CD4-positive, alpha-beta T cell treated with Interleukin-15 for 4 hours (primary cell): ENCODE results near the gene PLEKHA8.
A peak's percentile ranks its signal among the peaks of the same experiment; 100 is the strongest.

ENCODE experiments used
- DNase-seq: peaks from one replicate; pipeline ENCODE4 v3.0.0-alpha.2; 2020; ENCODE audit warnings: low spot score

PLEKHA8 gene

DNA sequence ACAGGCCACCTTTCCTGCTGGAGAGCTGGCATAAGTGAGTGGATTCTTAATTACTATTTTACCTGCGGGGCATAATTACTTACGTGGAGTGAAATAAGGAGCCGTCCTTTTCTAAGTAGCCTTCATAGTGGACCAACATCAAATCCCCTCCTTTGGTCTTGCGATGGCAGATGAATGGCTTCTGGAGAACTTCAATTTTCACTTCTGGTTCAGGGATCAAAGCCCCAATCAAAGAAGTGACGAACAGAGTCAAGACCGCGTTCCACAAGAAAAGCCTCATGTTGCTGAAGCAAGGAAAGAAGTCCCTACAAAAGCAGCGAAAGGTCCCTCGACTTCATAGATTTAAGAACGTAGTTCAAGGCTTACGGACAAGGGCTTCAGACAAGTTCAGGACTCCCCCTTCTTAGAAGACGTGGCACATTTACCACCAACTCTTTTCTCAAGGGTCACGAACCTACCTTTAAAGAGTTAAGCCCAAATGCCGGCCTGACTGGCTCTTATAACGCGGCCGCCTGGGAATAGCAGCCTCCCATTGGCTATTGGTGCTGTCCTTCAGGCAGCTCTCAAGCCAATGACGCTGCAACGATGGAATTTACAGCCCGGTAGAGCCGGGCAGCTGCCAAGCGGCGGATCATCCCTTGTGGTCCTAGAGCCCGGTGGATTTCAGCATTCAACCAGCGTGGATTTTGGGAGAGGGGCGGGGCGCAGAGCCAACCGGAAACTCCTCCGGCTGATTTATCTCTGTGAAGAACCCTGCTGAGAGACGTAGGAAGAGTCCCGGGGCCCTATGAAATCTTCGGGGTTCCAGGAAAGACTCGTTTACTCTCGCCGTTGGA, 1.8 kb upstream of the PLEKHA8 start, which contains the start of gene FKBP14:
Gene FKBP14 (minus strand): TSS at position 474 of the 836 bp plus-strand sequence. CDS start 194 bp downstream, at position 280.
- peak; percentile 96 for DNase-seq

DNA sequence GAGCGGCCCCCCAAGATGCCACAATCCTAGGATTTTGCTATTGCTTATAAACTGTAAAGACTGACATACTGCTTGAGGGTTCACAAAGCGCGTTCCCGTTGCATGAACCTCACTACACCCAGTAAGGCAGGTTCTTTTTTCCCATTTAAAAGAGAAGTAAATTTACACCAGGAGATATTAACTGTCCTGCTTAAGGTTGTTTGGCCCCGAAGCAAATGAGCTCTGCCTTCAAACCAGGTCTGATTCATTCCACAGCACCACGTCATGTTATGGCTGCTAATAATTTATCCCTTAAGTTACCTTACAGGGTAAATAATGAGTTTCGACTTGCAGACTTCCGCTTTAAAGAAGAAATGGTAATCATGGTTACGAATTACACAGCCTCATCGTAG, 1.2 kb upstream of the PLEKHA8 start:
- peak; percentile 60 for DNase-seq

DNA sequence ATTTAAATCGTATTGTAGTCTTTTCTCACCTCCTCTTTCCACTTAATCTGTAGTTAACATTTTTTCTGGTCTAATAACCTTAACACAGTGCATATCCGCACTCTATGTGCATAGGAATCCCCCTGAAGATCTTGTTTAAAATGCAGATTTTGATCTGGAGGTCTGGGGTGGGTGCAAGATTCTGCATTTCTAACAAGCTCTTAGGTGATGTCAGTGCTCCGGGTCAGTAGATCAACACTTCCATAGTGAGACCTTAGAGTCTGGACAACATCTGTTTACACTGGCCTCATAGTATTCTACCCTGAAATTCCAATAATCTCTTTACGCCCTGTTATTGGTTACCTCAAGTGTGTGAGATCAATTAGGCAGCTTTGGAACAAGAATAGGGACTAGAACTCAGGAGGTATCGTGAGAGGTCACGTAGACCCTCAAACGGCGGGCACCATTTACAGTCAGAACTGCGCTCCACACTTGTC, 434 bp upstream of the PLEKHA8 start:
- DNase-seq = no peak

DNA sequence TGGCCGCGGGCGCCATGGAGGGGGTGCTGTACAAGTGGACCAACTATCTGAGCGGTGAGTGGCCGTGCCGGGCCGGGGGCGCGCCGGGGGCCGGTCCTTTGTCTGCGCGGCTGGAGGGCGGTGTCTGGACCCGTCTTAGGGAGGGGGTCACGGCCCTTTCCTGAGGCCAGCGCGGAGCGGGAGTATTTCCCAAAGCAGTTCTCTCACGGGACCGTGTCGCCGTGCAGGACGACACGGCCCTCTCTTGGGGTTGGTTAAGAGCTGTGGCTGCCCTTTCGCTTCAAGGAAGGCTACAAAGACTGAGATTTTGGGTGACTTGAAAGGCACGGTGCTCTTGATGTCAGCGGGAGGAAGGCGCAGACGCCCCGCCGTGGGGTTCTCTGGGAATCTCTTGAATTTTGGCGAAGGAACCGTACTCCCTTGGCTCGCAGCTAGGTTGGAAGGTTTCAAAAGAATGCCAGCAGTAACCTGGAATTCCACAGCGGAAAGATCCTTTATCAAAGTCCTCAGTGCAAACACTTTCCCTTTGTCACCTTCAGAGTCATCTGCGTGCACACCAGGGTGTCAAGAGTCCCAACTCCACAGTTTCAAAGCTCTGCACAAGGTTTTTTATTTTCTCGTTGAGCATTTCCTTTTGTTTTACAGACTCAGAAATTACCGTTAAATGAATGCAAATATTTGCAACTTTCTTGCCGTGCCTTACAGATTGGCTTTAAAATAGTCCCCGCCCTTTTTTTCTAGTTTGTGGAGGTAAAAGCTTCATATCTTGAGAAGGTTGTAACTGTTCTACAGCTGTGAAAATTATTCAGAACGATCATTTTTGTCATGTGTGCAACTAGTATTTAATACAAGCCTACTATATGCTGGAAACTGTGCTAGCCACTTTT, 780 bp downstream of the PLEKHA8 start:
- DNase-seq = peak; percentile 30

DNA sequence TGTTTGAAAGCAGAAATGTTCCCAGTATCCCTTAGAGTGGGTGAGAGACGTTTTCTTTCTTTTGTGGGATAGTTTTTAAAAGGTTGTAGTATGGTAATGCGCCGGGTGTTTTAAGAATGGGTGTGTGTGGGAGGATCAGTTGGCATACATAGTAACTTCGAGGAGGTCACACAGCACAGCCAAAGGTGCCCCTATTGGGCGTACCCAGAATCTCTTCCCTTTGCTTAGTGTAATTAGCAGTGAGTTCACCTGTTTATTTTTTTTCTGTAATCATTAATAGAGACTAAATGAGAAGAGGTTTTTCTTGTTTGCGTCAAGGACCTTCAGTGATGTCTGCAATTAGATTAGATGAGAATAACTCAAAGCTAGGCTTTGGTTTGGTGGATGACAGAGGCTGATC, 1.5 kb downstream of the PLEKHA8 start:
- DNase-seq = no peak

DNA sequence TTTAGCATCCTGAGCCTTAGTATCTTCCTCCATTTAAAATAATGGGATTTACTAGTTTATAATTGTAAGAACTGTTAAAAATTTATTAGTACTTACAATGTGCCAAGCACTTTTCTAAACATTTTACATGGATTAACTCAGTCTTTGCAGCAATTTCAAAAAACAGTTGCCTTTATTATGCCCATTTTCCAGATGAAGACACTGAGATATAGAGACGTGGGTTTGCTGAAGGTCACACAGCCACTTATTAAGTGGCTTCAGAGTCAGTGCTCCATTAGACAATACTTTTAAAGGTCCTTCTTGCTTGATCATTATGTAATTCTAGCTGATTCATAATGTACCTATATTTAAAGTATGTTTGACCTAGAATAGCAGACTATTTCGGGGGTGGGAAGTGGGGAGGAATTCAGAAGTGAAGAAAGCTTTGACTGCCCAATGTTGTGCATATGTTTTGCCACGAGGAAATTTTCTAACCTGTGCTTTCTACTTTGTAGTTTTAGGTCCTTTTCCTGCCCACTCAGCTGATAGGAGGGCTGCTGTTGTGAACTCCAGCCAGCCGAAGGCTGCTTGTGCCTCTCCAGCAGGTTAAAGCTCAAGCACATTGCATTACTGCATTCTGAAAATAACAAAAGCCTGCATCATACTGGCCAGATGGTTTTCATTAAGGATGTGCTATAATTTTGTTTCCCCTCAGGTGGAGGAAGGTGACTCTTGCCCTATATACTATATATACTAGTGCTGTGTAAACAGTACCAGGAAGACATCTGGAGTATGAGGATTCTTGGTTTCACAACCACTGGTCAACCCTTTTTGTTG, 4.3 kb downstream of the PLEKHA8 start:
- DNase-seq = no peak

DNA sequence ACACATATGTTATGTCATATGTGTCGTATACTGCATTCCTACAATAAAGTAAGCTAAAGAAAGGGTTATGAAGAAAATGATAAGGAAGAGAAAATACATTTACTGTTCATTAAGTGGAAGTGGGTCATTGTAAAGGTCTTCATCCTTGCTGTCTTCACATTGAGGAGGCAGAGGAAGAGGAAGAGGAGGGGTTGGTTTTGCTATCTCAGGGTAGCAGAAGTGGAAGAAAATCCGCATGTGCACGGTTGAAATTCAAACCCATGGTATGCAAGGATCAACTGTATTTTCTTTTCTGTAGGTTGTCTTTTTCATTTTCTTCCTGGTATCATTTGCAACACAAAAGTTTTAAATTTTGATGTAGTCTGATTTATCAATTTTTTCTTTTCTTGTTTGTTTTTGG, 6.3 kb downstream of the PLEKHA8 start:
- no peak for DNase-seq

DNA sequence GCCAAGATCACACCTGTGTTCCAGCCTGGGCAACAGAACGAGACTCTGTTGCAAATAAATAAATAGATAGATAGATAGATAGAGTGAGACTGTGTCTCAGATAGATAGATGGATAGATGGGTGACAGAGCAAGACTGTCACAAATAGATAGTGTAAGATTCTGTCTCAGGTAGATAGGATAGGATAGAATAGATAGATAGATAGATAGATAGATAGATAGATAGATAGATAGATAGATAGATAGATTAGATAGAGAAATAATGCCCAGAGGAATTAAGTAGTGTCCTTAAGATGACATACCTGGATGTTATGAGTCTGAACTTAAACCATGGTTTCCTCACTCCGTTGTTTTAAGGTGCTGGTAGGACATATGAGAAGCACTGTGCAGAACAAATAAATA, 8.0 kb downstream of the PLEKHA8 start:
- no peak for DNase-seq

DNA sequence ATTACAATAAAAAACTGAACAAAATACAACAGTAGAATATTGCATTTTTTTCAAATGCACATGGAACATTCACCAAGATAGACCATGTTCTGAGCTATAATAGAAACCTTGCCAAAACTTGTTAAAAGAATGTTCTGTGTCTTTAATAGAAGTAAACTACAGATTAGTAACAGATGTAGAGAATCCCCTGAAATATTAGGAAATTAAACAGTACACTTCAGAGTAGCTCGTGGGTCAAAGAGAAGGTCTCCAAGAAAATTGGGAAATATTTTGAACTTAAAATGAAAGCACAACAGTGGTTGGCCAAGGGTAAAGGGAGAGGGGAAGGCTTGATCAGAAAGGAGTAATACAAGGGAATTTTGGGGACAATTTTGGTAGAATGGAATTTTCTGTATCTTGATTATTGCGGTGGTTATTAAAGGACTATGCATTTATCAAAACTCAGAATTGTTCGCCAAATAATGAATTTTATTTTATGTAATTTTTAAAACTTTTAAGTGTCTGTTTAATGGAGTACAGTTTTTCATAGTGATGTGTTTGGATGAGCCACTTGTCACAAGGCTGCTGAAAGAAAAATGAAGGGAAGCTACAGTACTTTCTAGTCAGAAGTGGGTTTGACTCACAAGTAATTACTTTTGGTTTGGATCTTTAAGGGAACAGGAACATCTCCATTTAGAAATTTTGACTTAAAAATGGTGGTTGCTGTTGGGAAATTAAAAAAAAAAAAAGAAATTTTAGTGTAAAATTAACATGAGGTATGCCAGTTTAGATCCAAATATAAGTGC, 10.2 kb downstream of the PLEKHA8 start:
- no peak for DNase-seq

DNA sequence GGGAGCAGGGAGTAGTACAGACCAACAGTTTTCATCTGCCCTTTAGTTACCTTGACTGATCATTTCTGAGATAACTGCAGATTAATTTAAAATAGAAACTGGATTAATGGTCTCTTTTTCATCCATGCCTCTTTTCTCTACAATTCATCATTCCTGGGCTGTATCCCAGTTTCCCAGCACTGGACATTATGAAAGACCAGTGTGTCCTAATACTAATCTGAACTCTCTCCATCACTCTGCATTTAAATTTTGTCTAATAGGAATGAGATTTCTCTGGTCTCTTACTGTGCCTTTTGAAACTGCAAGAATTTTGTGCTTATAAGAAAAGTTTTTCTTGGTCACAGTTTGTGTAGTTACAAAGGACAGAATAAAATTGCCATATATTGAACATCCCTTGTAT, 12.7 kb downstream of the PLEKHA8 start:
- DNase-seq = no peak

DNA sequence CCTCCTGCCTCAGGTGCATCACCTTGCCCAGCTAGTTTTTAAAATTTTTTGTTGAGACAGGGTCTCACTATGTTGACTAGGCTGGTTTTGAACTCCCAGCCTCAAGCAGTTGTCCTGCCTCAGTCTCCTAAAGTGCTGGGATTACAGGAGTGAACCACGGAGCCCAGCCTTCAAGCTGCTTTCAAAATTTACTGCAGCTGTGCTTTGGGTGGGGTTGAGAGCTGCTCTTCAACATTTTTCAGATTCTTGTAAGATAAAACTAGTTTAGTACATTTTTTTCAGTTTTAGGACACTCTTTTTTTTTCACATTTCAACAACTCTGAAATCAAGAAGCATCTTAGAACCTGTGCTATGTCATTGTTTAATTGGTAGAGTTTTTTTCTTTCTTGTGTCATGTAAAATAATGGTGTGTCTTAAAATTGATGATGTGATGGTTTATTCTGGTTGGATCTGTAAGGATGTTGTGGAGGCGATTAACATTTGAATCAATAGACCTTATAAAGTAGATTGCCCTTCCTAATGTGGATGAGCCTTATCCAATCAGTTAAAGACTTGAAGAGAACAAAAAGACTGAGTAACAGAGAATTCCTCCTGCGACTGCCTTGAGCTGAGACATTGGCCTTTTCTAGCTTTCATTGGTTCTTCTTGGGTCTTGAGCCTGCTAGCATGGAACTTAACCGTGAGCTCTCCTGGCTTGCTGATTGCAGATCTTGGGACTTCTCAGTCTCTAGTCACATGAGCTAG, 13.5 kb downstream of the PLEKHA8 start:
- no peak for DNase-seq

DNA sequence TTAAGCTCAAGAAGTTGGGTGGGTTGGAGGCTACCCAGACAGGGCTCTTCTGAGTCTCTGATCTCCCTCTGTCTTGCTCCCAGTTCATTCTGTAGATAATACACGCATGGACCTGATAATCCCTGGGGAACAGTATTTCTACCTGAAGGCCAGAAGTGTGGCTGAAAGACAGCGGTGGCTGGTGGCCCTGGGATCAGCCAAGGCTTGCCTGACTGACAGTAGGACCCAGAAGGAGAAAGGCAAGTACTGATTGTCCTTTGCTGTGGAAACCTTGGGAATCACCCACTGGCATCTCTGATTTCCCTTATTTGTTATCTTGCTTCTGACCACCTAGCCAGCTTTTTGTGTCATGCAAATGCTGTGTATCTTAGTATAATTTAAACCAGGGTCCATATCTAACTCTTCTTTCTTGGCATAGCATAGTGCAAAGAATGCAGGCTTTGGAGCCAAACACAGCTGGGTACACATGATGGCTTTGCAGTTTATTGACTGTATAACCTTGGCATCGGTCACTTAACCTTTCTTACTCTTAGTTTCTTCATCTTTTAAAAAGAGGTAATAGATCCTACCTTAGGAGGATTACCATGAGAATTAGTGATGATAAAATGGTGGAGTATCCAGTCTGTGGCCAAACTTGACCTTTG, 18.0 kb downstream of the PLEKHA8 start:
- DNase-seq = no peak

DNA sequence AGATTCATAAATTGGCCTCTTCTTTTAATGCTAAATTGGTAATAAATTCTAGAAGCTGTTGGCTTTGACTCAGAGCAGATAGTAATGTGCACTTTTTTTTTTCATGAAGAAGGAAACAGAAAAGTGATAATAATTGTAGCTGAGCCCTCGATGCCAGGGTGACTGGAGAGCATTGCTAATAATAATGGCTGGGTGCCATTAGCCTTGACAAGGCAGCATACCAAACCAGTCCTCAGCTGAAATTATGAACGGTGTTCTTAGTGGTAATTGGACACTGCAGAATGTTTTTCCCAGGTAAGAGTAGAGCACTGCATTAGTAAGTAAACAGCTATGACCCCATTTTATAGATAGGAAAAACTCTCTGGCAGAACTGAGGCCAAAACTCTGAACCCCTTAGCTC, 18.9 kb downstream of the PLEKHA8 start:
- no peak for DNase-seq

DNA sequence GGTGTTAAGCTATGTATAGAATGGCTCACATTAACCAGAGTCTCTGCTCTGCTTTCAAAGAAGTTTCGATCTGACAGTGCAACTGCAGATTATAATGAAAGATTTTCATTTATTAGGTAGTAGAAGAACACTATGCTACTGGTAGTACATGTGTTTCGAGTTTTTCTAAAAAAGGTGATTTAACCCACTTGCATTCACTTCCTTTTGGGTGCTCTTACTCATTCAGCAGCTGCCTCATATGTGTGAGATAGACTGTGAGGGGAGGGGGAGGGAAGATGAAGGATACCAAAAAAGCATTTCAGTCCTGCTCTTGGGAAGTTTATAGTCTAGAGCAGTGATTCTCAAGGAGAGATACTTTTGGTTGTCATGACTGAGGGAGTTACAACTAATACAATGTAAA, 20.4 kb downstream of the PLEKHA8 start:
- DNase-seq = no peak

DNA sequence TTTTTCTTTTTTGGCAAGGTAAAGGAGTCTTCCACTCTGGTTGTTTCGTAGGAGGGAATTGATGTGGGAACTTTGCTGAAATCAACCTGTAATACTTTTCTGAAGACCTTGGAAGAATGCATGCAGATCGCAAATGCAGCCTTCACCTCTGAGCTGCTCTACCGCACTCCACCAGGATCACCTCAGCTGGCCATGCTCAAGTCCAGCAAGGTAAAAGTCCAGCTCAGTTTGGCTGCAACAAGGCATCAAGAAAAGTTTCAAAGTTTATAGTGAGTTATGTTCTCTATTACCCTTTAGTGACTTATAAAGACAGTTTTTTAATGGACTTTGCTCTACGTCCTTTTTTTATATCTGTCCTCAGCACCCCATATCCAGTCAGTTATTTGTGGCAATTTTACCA, 21.0 kb downstream of the PLEKHA8 start:
- DNase-seq = no peak

DNA sequence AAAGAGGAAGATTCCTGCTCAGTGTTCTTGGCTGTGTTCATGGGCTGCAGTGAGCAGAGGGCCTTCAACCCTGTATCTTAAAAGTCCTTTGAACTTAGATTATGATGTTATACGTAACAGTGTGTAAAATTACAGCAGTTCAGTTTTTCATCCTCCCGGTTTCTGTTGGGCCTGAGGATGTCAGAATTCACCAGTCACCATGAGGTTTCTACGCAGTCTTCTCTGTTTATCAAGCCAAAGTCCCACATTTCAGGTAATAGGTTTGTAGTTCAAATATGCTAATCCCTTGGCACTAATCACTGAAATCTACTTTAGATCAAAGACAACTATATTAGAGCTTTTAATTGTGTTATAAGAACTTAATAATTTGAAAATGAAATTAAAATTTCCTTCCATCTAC, 24.9 kb downstream of the PLEKHA8 start:
- DNase-seq = no peak

DNA sequence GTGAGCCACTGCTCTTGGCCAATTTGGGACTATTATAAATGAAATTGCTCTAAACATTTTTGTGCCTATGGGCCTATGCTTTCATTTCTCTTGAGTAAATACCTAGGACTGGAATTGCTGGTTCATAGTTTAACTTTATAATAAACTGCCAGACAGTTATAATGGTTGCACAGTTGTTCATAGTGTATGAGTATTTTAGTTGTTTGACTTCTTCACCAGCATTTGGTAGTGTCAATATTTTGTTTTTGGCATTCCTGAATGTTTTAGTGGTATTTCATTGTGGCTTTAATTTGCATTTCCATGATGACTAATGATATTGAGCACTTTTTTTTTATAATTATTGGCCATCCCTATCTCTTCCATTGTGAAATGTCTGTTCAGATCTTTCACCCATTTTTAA, 29.5 kb downstream of the PLEKHA8 start:
- DNase-seq = no peak

DNA sequence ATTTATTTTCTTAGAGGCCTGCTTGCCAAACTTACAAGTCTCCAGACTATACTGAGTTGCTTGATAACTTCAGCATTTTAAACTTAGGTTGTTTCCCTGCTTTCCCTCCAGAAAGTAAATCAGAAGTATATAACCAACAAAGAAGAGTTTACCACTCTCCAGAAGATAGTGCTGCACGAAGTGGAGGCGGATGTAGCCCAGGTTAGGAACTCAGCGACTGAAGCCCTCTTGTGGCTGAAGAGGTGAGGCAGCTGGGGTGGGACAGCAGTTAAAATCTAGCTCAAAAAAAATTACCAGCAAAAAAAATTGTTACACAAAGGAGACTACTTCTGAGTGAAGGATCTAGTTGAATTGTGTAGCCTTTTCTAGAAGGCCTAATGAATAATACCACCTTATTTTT, 33.6 kb downstream of the PLEKHA8 start:
- peak; percentile 27 for DNase-seq

DNA sequence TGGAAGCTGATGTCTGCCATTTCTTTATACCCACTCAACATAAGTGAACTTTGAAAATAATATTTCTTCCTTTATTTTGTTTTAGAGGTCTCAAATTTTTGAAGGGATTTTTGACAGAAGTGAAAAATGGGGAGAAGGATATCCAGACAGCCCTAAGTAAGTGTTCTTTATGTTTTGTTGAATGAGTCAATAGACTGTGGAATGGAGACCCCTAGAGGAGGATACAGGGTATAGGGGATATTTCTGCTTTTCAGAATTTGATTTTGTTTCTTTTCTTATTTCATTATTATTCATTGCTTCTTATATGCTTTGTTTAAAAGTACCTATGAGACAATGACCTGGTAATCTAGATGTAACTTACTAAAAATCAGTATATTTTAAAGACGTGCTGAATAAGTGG, 34.4 kb downstream of the PLEKHA8 start:
- peak; percentile 10 for DNase-seq

DNA sequence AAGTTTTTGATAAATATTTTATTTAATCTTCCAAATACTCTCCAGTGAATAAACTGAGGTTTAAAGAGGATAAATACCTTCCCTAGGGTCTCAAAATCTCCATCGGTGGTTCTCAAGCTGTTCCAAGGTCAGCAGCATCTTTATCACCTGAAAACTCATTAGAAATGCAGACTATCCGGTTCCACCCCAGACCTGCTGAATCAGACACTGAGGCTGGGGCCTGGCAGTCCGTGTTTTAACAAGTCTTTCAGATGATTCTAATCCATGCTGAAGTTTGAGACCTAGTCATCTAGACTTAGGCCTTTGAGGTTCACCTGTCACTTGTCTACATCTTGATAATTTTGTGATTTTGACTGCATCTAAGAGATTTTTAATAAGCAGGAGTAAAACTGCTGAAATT, 37.5 kb downstream of the PLEKHA8 start:
- no peak for DNase-seq
